Measurements from ENCODE around the gene PODN.

Gene PODN, protein sequence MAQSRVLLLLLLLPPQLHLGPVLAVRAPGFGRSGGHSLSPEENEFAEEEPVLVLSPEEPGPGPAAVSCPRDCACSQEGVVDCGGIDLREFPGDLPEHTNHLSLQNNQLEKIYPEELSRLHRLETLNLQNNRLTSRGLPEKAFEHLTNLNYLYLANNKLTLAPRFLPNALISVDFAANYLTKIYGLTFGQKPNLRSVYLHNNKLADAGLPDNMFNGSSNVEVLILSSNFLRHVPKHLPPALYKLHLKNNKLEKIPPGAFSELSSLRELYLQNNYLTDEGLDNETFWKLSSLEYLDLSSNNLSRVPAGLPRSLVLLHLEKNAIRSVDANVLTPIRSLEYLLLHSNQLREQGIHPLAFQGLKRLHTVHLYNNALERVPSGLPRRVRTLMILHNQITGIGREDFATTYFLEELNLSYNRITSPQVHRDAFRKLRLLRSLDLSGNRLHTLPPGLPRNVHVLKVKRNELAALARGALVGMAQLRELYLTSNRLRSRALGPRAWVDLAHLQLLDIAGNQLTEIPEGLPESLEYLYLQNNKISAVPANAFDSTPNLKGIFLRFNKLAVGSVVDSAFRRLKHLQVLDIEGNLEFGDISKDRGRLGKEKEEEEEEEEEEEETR

DNA sequence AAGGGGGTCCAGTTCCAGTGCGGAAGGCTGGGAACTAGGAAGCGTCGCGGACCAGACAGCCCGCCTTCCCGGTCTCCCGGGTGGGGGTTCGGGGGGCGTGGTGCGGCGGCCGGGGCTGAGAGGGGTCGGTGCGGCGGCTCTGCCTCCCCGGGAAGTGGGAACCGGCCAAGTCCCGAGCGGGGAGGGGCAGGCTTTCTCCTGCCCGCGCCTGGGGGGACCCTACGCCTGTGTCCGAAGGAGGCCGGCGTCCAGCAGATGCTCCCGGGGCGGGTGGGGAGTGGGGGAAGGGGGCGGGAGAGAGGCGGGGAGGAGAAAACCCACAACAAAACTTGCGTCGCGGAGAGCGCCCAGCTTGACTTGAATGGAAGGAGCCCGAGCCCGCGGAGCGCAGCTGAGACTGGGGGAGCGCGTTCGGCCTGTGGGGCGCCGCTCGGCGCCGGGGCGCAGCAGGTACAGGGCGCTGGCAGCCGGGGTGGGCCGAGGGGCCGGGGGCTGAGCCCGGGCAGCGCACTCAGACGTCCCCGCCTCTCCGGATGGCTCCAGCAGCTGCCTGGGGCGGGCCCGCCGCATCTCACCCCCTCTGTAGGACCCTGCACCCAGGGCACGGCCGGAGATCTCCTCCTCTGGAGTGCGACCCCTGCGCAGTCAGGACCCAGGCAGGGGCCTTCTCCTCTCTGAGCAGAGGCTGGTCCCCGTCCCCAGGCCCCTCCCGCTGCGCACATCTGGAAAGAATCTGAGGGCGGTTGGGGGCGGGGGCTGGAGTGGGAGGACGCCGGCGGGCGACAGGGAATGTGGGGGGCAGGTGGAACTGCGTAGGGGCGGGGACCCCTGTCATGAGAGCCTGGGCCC lies at the start of gene PODN:
Gene PODN, plus strand, starts transcription at position 355 of the 849 bp plus-strand sequence. CDS start 7,643 bp downstream, outside the sequence.
- DNase-seq = peak; percentile 56

DNA sequence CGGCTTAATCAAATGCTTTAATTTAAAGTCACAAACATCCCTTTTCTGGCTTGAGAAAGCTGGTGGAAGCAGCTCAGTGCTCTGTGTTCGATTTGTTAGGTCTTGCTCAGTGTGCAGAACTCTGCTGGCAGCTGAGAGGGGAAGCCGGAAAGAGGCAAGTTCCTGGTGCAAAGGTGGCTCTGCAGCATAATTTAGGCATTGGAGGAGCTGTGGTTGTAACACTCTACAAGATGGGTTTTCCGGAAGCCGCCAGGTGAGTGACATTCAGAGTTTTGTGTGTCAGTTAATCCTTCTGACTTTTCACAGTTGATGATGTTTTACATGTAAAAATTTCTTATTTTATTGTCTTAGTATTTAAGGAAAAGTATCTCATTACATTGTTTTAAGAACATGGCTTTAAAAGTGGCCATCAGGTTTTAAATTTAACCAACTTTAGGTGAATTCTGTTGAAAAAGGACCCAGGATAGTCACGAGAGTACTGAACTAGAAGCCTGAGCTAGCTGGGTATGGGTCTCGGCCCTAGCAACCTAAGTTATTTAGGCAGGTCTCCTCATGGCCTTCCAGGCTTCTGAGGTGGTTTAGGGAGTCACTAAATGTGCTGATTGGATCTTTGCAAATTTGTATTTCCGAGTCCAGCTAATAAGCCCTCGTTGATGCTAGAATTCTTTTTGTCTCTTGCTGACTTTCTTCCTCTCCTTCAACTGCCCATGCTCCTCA lies 47.1 kb upstream of the PODN start:
- DNase-seq = peak; percentile 99

DNA sequence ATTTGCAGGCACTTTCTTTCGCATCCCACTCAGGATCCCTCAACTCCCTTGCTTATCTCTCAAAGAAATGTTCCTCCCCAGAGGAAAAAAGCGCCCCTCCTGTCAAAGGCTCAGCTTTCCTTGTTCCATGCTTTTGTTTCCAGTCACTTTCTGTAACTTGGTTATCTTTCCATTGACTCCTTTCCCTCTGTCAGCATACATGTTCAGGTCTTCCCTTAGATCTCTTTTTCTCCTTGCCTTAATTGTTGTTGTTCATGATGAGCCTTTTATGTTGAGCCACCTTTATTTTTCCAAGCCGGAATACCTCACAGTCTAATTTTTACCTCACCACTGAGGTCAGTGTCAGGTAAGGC lies 46.5 kb upstream of the PODN start:
- DNase-seq = no peak

DNA sequence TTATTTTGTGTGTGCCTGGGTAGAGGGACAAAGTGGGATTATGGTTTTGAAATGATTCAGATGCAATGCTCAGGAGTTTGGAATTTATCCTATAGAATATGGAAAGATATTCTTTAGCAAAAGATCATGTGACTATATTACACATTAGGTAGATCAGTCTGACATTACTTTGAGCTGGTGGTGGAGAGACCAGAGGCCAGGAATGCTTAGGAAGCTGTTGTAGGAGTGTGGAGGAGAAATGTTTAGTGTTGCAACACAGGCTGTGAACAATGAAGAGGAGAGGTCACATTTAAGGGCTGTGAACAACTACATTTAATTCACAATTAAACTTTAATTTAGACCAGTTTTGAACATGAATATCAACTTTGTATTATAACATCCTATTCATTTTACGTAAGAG lies 45.3 kb upstream of the PODN start:
- DNase-seq = no peak

DNA sequence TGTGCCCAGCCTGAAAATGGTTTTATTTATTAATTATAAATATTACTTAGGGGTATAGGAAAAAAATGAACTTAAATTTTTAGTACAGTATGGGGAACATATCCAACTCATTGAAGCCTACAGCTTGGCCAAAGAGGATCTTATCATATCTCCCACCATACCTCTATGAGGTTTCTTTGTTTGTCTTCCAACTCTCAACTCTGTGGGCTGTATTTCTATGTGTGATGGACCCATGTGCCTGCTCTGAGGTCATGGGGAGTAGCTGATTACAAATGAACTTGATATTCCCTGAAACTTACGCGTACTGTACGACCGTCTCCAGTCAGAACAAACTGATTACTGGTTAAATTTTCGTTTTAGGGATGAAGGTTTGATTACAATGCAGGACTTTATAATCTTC lies 41.4 kb upstream of the PODN start:
- DNase-seq = no peak

DNA sequence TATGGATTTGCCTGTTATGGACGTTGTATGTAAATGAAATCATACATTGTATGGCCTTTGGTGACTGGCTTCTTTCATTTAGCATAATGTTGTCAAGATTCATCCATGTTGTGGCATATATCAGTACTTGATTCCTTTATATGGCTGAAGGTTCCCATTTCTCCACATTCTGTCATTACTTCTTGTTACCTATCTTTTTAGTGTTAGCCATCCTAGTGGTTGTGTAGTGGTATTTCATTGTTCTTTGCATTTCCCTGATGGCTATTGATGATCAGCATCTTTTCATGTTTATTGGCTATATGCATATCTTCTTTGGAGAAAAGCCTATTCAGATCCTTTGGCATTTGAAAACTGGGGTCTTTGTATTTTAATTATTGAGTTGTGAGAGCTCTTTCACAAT lies 39.8 kb upstream of the PODN start:
- no peak for DNase-seq

DNA sequence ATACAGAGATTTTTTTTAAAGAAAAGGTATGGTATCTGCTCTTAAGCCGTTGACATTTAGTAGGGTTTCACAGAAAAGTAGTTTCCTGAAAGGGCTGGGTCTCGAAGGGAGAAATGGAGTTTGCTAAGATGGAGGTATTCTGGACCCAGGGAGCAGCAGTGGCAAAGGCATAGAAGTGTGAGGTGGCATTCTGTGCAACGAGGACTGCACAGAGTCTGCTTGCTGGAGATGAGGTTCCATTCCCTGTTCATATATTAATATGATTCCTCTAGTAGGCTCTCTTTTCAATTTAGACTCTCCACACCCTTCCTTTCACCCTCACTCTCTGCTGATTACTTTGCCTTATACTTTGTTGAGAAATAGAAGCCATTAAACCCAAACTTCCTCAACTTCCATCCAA lies 38.5 kb upstream of the PODN start:
- DNase-seq = no peak

DNA sequence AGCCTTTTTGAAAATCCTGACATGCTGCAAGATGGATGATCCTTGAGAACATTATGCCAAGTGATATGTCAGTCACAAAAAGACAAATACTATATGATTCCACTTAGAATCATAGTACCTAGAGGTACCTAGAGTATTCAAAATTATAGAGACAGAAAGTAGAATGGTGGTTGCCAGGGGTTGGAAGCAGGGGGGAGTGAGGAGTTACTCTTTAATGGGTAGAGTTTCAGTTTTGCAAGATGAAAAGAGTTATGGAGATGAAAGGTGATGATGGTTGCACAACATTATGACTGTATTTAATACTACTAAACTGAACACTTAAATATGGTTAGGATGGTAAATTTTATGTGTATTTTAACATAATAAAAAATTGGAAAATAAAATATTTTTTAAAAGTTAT lies 37.9 kb upstream of the PODN start:
- no peak for DNase-seq

DNA sequence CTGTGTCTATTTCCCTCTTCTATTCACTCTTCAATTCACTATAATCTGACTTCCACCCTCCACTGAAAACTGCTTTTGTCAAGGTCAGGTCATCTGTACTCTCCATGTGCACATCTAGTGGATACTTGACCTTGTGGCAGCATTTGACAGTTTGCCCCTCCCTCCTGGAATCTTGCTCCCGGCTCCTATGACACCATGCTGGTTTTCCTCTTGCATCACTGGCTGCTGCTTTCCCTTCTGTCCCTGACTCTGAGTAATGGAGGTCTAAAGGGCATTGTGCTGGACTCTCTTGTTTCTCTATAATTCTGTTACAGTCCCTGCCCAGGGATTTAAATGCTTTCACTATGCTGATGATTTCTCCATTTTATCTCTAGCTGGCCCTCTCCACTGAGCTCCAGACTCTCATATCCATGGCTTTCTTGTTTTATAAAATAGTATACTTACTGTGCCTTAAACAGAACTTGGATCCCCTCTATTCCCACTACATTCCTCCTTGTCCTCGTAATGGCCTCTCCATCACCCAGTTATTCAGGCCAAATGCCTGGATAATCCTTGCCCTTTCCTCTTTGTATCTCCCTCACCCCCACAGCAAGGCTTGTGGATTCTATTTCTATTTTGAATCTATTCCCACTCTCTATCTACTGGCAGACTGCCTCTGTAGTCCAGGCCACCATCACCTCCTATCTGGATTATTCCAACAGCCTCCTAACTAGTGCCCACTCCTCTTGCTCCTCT lies 36.8 kb upstream of the PODN start:
- DNase-seq = peak; percentile 19

DNA sequence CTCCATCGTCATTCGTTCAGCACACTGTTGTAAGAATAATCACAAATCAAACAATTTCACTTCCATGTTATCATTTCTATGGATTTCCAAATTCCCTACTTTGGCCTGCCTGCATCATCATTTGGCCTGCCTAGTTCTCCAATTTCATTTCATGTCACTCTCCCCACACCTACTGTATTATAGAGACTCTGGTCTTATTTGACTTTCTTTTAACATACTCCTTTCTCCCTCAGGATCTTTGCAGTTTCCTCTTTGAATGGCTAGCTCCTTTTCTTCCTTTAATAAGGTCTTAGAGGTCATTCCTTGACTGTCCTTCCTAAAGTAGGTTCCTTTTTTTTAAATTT lies 36.3 kb upstream of the PODN start:
- DNase-seq = no peak

DNA sequence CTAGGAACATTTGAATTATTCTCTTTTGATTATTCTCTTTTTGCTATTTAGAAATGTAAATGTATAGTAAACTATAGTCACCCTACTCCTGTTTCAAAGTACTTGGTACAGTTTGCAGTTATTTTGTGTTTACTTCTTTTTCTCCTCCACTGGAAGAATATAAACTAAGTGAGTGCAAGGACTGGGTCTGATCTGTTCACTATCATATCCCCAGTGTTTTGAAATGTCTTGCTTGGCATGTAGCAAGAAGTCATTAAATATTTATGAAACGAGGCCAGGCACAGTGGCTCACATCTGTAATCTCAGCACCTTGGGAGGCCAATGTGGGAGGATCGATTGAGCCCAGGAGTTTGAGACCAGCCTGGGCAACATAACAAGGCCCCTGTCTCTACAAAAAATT lies 35.8 kb upstream of the PODN start:
- DNase-seq = no peak

DNA sequence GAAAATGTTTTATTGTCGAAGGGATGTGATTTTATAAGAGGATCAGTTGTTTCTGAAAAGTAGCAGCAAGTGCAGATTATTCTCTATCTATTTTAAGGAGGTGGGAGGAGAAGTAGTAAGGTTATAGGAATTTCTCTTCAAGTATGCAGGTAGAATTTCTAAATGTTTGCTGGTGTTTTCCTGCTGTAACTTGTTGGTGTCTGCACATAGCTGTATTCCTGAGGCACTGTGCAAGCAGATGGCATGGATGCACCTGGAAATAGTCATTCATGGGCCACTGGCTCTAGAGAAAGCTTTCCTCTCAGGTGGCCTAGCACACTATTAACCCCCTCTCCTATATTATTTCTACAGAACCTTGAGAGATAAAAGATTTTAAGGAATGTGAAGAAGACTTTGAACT lies 30.3 kb upstream of the PODN start:
- DNase-seq = no peak

DNA sequence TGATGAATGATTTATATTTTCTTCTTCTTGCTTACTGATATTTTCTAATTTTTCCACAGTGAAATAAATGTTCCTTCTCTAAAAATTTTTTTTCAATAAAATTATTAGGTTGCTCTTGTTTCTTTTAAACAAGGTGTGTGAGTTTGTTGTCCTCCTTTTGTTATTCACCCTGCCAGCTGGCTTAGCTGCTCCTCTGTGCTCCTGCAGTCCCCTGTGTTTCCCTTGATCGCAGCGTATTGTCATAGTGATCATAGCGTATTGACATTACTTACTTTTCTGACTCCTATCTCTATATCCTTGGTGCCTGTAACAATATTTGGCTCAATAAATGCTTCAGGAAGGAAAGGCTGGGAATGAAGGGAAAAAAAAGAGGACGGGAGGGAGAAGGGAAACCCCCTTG lies 24.9 kb upstream of the PODN start:
- peak; percentile 22 for DNase-seq

DNA sequence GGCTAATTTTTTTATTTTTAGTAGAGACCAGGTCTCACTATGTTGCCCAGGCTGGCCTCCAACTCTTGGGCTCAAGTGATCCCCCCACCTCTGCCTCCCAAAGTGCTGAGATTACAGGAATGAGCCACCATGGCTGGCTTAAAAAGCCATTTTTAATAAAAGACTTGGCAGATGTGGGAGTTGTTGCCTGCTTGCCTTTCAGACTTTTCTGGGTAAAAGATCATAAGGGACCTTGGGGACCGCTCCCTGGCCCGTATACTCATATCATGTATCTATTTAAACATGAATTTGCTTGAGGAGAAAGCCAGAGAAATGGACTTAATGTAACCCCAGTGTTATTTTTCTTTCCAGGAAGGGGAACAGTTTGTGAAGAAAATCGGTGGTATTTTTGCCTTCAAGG lies 23.4 kb upstream of the PODN start:
- DNase-seq = no peak

DNA sequence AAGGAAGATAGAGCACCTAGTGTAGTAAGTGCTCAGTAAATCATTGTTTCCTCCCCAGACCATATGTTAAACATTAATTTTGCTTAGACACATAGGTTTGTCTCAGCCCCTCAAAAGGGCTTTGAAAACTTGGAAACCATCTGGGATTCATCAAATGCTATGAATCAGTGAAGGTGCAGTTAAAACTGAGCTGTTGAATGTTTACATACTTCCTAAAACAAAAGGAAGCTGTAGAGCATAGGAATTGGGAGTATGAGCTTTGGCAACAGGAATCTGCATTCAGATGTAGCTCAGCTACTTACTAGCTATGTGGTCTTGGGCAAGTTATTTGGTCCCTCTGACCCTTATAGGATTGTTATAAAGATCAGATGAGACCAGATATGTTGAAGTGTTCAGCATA lies 18.7 kb upstream of the PODN start:
- no peak for DNase-seq

DNA sequence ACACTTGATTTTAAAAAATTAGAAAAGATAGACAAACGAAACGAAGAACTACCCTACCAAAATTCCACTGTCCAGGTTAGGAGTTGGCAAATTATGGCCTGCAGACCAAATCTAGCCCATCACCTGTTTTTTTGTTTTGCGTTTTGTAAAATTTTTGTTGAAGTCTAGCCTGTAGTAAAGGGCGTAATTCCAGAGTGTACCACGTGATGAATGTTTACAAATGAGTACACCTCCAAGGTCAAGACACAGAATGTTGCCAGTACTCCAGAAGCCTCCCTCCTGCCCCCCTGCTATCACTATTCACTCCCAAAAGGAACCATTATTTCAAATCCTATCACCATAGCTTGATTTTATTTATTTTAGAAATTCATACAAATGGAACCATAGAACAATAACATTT lies 17.1 kb upstream of the PODN start:
- no peak for DNase-seq

DNA sequence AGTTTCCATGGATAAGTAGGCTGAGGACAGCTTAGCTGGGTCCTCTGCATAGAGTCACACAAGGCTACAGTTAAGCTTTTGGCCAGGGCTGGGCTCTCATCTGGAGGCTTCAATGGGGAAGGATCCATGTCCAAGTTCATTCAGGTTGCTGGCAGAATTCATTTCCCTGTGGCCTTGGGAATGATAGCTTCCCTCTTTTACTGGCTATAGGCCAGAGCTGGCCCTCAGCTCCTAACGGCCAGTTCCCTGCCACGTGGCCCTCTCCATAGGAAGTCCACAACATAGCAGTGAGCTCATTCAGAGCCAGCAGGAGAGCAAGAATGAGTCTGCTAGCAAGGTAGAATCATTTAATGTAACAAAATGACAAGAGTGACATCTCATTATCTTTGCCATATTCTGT lies 15.1 kb upstream of the PODN start:
- no peak for DNase-seq

DNA sequence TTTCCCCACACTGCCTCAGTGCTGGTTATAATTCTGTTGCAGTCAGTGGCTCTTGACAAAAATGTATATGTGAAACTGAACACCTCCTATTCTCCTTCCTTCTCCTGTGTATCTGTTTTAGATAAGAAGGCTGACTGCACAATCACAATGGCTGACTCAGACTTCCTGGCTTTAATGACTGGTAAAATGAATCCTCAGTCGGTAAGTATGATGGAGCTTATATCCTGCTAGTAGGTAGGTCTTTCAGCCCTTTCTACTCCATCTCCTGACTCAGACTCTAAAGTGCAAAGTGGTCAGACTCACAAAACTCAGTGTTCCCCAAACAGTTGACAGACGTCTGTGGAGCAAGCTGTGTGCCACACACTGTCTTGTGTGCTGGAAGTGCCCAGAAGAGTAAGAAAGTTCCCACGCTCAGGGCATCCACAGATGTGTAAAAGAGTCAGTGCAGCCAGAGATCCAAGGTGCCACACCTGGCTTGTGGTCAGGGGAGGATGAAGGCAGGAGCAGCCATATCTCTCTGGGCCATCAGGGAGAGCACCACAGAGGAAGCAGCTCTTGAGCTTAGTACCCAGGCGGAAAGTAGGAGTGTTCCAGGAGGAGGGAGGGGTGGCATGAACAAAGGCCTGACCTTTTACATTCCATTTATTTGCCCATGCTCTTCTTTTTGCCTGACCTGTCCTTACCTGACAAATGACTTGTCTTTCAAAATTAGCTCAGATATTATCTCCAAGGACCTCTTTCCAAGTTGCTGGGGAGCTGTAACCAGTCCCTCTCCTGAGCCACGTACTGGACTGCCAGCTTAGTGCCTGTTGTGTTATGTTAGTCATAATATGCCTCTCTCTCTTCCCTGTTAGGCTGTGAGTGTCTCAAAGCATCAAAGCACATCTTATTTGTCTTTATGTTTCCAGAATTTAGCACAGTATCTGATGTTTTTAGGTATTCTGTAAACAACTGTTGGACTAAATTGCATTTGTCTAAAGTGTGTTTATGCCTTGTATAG lies 14.0 kb upstream of the PODN start:
- DNase-seq = peak; percentile 70

DNA sequence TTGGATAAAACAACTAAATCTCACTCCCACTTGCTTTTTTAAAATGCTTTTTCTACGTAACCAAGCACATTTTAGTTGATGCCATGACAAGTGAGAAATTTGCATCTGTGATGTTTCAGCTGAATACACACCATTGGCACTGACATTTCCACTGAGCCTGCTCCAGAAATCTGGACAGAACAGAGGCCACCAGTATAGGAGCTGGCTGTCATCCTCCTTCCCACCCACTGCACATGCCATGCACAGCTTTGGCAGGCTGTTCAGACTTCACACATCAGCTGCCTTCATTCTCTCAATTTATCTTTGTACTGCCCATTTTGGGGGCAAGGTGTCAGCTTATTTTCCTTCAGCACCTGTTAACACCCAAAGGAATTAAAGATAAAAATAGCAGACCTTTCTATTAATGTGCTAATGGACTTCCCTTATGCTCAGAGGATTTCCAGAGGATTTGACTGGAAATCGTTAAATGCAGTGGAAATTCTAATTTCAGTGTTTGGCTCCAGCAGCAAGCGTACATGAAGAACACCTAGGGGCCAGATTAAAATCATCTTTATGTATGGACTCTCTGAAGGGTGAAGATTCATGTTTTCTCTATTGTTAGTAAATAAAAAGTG lies 12.9 kb upstream of the PODN start:
- DNase-seq = no peak

DNA sequence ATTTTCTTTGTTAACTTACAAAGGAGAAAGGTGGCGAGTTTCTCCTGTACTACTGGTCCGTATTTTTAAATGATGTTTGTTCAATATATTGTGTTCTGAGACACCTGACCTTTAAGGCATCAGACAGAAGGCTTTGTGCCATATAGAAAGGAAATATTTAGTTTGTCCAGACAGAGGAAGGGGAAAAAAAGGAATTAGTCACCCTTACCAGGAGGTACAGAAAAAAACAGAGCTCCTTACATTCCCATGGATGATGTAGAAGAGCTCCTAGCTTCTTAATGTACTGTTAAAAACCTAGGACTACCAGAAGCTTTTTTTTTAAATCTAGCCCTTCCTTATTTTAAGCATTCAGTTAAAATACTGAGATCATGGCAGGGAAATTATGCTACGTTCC lies 12.4 kb upstream of the PODN start:
- DNase-seq = no peak

DNA sequence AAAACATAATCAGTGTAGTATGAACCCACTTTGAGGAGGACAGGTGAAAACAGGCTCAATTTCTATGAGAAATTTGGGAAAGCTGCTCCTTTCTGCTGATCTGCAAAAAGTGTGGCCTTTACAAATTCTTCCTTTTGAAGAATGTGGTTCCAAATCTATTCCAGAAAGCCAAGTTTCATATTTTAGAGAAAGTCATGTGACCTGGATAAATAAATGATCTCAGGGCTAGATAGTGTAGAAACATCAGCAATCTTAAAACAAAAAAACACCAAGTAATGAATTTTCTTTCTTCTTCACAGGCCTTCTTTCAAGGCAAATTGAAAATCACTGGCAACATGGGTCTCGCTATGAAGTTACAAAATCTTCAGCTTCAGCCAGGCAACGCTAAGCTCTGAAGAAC lies 11.7 kb upstream of the PODN start:
- no peak for DNase-seq
